HG03103 (cell line): ENCODE measurements around the gene LRRC8C.
"Not testable (repeated sequence)": the region's sequence is repeated elsewhere in the genome, so short reads cannot be mapped to it uniquely, and the experiment has no call there.

ENCODE experiments used
- ATAC-seq: cut with Tn5 transposase; IDR thresholded peaks from one replicate; pipeline ENCODE4 v1.9.1; 2021; ENCODE audit warnings: low read depth; ENCODE audit not compliant: unreplicated experiment

LRRC8C gene

GRCh38 chr1:89632657-89633247 is at the start of gene LRRC8C:
TSS of gene LRRC8C (plus strand) at chr1:89633120. CDS start at chr1:89686474, 53,354 bp downstream.
- peak; percentile 80 for ATAC-seq

GRCh38 chr1:89584211-89584610 is 48.7 kb upstream of the LRRC8C start:
- no peak for ATAC-seq

- ATAC-seq: no peak
Measured at GRCh38 chr1:89584781-89585180, 48.1 kb upstream of the LRRC8C start.

- no peak for ATAC-seq
Measured at GRCh38 chr1:89587729-89588161, 45.2 kb upstream of the LRRC8C start.

GRCh38 chr1:89588480-89588879 is 44.4 kb upstream of the LRRC8C start:
- ATAC-seq: no peak

GRCh38 chr1:89589515-89589914 is 43.4 kb upstream of the LRRC8C start:
- no peak for ATAC-seq

GRCh38 chr1:89590341-89591080 is 42.4 kb upstream of the LRRC8C start:
- ATAC-seq: no peak

GRCh38 chr1:89592861-89593302 is 40.0 kb upstream of the LRRC8C start:
- not testable (repeated sequence) for ATAC-seq

- no peak for ATAC-seq
Measured at GRCh38 chr1:89594096-89594740, 38.7 kb upstream of the LRRC8C start.

- no peak for ATAC-seq
Measured at GRCh38 chr1:89596698-89597097, 36.2 kb upstream of the LRRC8C start.

- ATAC-seq: no peak
Measured at GRCh38 chr1:89598450-89599331, 34.2 kb upstream of the LRRC8C start.

GRCh38 chr1:89599332-89599630 is 33.6 kb upstream of the LRRC8C start:
- no peak for ATAC-seq

GRCh38 chr1:89600451-89601224 is 32.3 kb upstream of the LRRC8C start:
- no peak for ATAC-seq

- no peak for ATAC-seq
Measured at GRCh38 chr1:89602871-89603404, 30.0 kb upstream of the LRRC8C start.

GRCh38 chr1:89603651-89604413 is 29.1 kb upstream of the LRRC8C start:
- ATAC-seq: no peak

GRCh38 chr1:89604414-89604735 is 28.5 kb upstream of the LRRC8C start:
- ATAC-seq: no peak

- no peak for ATAC-seq
Measured at GRCh38 chr1:89605692-89606091, 27.2 kb upstream of the LRRC8C start.

GRCh38 chr1:89606227-89606980 is 26.5 kb upstream of the LRRC8C start:
- no peak for ATAC-seq

GRCh38 chr1:89607156-89607555 is 25.8 kb upstream of the LRRC8C start:
- no peak for ATAC-seq
